Measurements from ENCODE around the gene PPP6R3.

PPP6R3 gene

DNA sequence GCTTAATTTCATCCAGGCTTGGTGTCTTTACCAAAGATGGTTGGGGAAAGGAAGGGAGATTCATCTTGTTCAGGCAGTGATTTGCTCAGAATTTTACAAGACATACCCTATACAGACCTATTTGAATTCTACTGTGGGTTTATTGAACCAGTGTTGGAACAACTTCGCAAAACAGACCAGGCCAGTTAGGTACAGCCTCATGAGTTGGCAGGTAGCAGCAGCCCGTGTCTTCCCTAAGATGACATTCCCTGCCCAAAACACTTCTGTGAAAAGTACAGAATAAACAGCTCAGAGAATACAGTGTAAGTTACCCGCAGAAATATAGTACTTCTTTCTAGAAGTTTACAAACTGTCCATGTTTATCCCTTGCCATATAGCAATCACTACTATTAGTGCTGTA lies 121.3 kb downstream of the PPP6R3 start:
- DNase-seq (ENCODE audit: low spot score), result no peak
- TF ChIP-seq, protein P1, sequence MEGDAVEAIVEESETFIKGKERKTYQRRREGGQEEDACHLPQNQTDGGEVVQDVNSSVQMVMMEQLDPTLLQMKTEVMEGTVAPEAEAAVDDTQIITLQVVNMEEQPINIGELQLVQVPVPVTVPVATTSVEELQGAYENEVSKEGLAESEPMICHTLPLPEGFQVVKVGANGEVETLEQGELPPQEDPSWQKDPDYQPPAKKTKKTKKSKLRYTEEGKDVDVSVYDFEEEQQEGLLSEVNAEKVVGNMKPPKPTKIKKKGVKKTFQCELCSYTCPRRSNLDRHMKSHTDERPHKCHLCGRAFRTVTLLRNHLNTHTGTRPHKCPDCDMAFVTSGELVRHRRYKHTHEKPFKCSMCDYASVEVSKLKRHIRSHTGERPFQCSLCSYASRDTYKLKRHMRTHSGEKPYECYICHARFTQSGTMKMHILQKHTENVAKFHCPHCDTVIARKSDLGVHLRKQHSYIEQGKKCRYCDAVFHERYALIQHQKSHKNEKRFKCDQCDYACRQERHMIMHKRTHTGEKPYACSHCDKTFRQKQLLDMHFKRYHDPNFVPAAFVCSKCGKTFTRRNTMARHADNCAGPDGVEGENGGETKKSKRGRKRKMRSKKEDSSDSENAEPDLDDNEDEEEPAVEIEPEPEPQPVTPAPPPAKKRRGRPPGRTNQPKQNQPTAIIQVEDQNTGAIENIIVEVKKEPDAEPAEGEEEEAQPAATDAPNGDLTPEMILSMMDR (IDR thresholded peaks at IDR 0.05; ENCODE audit: extremely low read depth, insufficient read depth, missing control alignments), result no peak
- in situ Hi-C loops (cut with MboI; ENCODE audit: low pct_unique_long_range_greater_than_20kb, low sequenced_read_pairs, unreplicated experiment), result no loop called here

DNA sequence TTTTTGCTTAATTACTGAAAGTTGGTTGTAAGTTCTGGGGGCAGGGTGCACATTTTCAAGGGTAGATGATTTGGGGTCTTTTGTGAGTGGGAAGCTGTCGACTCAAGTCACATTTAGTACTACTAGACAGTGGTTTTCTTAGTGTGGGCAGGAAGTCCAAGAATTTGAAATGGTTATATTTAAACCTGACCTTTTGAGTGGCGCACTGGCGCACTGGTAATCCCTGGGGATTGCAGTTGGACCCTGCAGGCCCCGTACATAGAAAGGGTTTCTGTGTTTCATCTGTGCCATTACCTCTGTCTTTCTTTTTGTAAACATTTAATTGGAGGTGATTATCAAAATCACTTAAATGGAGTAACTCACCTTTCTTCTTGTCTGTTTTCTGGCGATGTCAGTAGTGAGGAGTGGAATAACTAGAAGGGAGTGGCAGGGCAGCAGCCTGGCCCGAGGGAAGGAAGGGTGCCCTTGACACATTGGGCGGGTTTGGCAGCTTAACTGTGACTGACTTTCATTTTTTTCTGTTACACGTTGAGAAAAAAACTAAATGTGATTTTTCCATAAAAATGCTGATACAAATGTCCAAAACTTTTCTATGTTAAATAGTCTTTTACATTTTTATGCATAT lies 122.0 kb downstream of the PPP6R3 start:
- DNase-seq (ENCODE audit: low spot score), result no peak
- TF ChIP-seq, protein P1 (IDR thresholded peaks at IDR 0.05; ENCODE audit: extremely low read depth, insufficient read depth, missing control alignments), result no peak
- in situ Hi-C loops (cut with MboI; ENCODE audit: low pct_unique_long_range_greater_than_20kb, low sequenced_read_pairs, unreplicated experiment), result no loop called here

DNA sequence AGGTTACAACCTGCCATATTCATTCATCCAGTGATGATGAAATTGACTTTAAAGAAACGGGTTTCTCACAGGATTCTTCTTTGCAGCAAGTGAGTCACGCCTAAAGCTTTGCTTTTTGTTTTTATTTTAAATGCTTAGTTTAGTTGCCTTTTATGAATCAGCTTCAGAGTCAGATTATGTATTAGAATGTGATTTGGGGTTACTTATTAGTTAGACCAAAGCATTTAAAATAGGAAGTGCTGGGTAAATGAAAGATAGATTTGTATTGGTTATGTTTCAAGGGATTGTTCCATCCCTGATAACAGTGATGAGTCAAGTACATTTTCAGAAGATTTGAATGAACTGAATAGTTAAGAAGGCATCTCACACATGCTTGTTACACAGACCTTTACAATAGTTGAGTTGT lies 122.5 kb downstream of the PPP6R3 start:
- no peak for DNase-seq (ENCODE audit: low spot score)
- TF ChIP-seq, protein P1 (IDR thresholded peaks at IDR 0.05; ENCODE audit: extremely low read depth, insufficient read depth, missing control alignments), result no peak
- in situ Hi-C loops (cut with MboI; ENCODE audit: low pct_unique_long_range_greater_than_20kb, low sequenced_read_pairs, unreplicated experiment), result no loop called here

DNA sequence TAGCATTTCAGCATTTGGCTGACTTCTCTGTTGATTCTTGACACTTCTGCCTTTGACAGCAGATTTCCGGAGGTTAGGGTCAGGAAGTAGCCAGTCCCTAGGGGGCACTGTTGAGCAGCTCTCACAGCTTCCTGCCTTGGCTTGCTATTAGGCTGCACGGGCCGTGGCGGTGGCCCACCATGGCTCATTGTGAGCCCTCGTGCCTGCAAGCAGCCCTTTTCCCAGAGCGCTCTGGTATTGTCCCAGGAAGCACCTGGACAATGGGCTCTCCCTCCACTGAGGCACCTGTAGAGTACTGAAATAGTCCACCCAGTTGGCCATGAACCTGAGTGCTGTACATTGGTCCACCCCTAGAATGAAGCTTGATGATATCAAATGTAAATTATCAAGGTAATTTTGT lies 123.5 kb downstream of the PPP6R3 start:
- in situ Hi-C loops (cut with MboI; ENCODE audit: low pct_unique_long_range_greater_than_20kb, low sequenced_read_pairs, unreplicated experiment), result no loop called here
- peak; percentile 48 for DNase-seq (ENCODE audit: low spot score)
- TF ChIP-seq, protein P1 (IDR thresholded peaks at IDR 0.05; ENCODE audit: extremely low read depth, insufficient read depth, missing control alignments), result peak; percentile 77

DNA sequence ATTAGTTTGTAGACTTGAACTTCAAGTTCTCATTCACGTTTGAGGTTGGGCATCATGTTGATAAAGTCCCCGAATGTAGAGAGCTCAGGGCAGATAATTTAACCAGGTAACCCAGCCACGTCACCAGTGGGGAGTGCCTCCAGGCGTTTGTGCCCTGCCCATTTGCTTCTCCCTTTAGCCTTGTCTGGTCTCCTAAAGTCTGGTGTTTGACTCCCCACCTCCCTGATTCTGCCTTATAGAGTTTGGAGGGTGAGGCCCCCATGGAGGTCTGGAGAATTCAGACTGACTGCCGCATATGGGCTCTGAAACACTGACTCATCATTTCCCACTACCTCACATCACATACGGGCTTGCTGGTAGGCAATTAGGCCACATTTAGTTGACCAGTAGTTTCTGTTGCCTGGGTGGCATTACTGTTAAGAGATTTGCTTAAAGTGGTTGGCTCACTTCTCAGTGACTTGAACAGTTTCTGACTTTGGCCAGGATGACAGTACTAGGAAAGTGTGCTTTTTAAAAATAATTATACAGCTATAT lies 124.5 kb downstream of the PPP6R3 start:
- DNase-seq (ENCODE audit: low spot score), result no peak
- TF ChIP-seq, protein P1 (IDR thresholded peaks at IDR 0.05; ENCODE audit: extremely low read depth, insufficient read depth, missing control alignments), result no peak
- in situ Hi-C loops (cut with MboI; ENCODE audit: low pct_unique_long_range_greater_than_20kb, low sequenced_read_pairs, unreplicated experiment), result no loop called here

DNA sequence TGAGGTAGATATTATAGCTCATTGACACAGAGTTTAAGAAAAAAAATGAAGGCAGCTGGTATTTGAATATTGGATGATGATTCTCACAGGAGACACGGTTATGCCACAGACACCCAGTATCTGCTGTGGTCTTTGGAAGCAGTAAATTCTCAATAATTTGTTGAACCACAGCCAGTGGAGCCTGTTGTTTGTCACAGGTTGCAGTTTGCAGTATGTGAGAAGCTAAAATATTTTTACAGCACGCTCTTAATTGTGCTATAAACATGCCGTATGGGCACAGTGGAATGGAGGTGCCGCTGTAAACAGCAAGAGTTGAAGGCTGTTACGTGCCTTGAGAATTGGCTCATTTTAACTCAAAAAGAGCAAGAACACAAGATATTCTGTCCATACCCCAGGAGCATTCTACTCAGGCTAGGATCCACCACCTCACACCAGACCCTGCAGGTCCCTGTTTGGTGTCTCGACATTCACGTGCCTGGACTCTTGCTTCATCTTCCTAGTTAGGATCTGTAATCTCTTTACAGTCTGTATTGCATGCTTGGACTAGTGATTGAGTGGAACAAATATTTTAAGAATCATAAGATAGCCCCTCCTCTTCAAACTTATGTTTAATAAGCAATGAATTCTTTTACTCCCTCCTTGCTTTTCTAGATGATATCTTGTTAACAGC lies 129.1 kb downstream of the PPP6R3 start:
- DNase-seq (ENCODE audit: low spot score), result no peak
- in situ Hi-C loops (cut with MboI; ENCODE audit: low pct_unique_long_range_greater_than_20kb, low sequenced_read_pairs, unreplicated experiment), result no loop called here
- TF ChIP-seq, protein P1 (IDR thresholded peaks at IDR 0.05; ENCODE audit: extremely low read depth, insufficient read depth, missing control alignments), result no peak

Data from GM13977 (cell line).